ENCODE measurements around the gene KCTD21.

Gene KCTD21

DNA sequence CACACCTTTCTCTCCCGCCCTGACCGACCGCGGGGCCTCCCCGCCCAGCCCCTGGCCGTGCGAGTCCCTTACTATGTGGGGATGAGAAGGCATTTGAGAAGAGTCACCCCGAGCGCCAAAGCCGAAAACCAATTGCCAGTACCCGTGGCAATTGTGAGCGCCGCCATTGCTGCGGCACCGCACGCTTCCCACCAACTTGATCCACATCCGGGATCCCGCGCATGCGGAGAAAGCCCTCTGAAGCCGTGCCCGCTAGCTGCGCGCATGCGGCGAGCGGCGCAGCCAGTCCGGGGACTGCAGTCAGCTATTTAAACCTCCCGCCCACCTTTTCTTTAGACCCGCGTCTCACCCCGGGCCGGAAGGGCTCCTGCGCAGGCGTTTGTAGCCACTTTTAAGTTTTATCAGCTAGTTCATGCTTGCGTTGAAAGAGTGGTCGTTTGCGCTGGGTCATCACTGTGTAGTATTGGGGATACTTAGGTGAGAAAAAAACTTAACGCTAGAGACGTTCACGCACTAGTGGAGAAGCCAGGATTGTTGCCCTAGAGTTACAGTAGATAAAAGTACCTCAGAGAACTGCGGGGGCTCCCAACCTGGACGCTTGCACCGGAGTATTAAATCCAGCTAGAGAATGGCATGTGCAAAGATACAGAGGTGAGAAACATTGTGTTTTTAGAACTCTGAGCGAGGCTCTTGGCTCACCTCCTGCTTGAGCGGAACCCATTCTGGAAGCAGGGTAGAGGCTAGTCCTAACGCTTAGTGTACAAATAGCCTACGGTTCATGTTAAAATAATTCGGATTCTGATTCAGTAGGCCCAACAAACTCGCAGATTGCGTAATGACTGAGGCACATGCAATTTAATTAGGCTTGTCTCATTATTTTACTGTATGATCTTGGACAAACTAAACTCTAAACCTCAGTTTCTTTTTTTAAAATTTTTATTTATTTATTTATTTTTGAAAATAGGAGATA, 48.7 kb downstream of the KCTD21 start, which contains the start of gene ALG8:
Gene ALG8 (minus strand): TSS at position 205 of the 970 bp plus-strand sequence. CDS start 38 bp downstream, at position 167.
- peak; percentile 95 for DNase-seq (ENCODE audit: low read depth)

DNA sequence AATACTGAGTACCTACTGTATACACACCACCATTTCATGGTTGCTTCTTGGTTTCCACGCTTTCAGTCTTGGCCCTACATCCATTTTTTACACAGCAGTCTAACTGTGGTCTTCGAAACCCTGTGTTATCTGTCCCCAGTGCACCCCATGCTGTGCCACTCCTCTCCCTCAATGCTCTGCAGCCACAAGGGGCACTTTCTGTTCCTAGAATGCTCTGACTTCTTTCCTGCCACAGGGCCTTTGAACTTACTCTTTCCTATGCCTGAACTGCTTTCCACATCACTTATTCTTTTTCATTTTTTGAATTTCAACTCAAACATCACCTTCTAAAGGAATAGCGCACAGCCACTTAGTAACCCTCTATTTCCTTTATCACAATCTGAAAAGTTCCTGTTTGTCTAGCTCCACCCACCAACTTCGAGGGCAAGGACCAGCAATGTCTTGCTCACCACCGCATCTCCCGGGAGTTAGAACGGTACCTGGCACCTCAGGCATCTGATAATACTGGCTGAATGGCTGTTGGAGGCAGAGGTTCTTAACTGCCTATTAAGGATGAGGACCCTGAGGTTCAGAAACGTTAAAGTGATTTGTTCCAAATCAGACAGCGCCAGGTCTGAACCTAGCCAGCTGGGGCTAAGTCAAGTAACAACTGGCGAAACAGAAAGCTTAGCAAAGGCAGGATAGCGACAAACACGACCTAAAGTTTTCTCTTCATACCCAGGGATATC, 49.6 kb downstream of the KCTD21 start:
- DNase-seq (ENCODE audit: low read depth): peak; percentile 33

DNA sequence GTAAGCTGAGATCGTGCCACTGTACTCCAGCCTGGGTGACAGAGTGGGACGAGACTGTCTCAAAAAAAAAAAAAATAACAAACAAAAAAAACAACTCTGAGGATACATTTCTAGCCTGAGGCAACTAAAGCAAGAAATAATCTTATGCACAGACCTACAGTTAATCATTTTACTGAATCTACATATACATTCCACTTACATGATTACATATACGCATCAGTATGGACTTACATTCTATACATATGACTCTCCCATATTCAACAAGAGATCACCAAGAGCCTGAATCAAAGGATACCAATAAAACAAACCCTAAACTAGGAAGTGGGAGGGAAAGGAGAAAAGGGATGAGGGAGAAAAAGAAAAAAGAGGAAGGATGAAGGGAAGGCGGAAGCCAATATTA, 50.1 kb downstream of the KCTD21 start:
- DNase-seq (ENCODE audit: low read depth): no peak

DNA sequence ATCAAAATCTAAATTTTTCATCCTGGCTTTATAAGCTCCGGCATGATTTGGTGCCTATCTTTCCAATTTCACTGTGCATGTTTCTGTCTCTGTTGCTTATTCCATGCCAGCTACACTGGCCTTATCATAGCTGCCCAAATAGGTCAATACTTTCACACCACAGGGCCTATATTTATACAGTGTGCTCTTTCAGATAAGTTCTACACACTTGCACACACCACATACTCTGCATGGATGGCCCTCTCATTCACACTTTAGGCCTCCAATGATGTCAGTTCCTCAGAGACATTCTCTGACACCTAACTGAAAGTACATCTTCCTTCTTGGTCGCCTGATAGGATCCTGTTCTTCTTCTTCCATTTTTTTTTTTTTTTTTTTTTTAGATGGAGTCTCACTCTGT, 56.0 kb downstream of the KCTD21 start:
- no peak for DNase-seq (ENCODE audit: low read depth)

DNA sequence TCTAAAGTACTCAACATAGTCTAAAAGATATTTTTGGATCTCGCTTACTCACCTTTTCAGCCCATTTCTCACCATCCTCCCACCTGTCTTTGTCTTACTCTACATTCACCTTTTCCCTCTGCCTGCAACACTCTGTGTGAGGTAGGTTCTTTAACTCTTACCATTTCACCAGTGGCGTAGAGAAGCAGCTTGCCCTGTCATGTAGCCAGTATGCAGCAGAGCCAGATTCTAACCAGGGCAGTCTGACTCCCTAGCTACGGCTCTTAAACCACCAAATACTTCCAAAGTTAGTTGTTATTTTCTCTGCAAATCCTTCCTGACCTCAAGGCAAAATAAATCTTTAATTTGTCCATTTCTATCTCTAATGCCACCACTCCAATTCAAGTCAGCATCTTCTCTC, 56.5 kb downstream of the KCTD21 start:
- no peak for DNase-seq (ENCODE audit: low read depth)

DNA sequence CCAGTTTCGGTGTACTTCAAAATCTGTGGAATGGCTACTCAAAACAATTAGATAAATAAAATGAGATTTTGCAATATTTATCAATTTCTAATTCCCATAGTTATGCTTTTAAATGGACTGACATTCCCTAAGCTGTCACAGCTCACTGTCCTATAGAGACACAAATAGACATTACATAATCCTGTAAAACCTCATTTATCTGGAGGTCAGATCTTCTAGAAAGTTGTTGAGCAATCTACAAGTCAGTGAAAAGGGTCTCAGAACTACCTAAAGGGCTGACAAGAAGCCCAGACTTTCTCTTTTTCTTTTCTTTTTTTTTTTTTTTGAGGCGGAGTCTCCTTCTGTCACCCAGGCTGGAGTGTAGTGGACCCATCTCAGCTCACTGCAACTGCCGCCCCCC, 61.0 kb downstream of the KCTD21 start:
- no peak for DNase-seq (ENCODE audit: low read depth)

Data from stimulated activated CD4-positive, alpha-beta T cell treated with anti-CD3 and anti-CD28 coated beads, Interleukin-2, amount 100 ng/mL, for 4 hours (primary cell).